Ovary (tissue), 3 donors: ENCODE data around the gene SLC25A51.

Experiments used
- EP300 ChIP-seq: sonication (generic); formaldehyde crosslinking; IDR thresholded peaks from one replicate; pipeline ENCODE4 v1.6.1; 2017; ENCODE audit warnings: antibody characterized with exemption
- POLR2A ChIP-seq: fragments of 450-650 bp; IDR thresholded peaks from one replicate; pipeline ENCODE4 v1.6.1; 2017; ENCODE audit warnings: antibody characterized with exemption, mild to moderate bottlenecking, moderate library complexity
- TF ChIP-seq, protein P1 (sequence below), 3 donors: fragments of 450-650 bp in 2 of 3; fragments of 200-600 bp in 1 of 3; IDR thresholded peaks; one replicate each; pipeline versions ENCODE4 v1.5.1 to v1.8.0; 2016 to 2022; ENCODE audit warnings: antibody characterized with exemption in 3 of 3, mild to moderate bottlenecking in 1 of 3
- donor health status: DM: no; HTN: no; CAD: no.

DNA sequence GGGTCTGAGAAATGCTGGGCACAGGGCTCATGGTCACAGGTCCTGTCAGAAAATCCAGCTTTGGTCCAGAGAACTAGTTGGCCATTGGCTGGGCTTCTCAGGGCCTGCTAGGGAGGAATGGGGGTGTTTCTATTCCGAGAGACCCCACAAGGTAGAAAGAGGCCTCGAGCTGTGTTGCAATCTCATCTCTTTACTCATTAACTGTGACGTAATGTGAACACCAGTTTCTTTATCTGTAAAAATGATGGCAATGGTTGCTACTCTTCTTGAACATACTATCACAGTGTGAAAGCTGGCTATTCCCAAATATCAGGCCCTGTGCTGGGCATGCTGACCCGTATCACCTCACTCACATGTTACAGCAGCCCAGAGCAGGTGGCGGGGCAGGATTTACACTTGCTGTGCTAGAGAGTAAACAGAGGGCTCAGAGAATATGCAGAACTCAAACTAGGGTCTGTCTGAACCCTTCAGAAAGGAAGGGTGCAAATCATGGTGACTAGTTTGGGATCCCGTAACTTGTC, 35.7 kb upstream of the SLC25A51 start:
- TF ChIP-seq, protein P1, sequence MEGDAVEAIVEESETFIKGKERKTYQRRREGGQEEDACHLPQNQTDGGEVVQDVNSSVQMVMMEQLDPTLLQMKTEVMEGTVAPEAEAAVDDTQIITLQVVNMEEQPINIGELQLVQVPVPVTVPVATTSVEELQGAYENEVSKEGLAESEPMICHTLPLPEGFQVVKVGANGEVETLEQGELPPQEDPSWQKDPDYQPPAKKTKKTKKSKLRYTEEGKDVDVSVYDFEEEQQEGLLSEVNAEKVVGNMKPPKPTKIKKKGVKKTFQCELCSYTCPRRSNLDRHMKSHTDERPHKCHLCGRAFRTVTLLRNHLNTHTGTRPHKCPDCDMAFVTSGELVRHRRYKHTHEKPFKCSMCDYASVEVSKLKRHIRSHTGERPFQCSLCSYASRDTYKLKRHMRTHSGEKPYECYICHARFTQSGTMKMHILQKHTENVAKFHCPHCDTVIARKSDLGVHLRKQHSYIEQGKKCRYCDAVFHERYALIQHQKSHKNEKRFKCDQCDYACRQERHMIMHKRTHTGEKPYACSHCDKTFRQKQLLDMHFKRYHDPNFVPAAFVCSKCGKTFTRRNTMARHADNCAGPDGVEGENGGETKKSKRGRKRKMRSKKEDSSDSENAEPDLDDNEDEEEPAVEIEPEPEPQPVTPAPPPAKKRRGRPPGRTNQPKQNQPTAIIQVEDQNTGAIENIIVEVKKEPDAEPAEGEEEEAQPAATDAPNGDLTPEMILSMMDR (IDR thresholded peaks at IDR 0.05), result no peak
- TF ChIP-seq POLR2A (no peak), EP300 (no peak)
